Fibroblast of lung (primary cell): Measurements from ENCODE around the gene LAMB3. TPM values are rescaled to one million over a fixed set of nuclear protein-coding genes. Genes with fewer than 3 reads are reported as not detected.

Source experiments
- DNase-seq, 2 donors: peaks; one replicate each; pipeline versions ENCODE4 v3.0.0 to v3.0.0-alpha.2; 2010; ENCODE audit warnings: low read depth in 2 of 2
- H2AFZ ChIP-seq: 2 replicates; pipeline ENCODE4 v1.5.1; 2012; ENCODE audit warnings: low read length, control low read depth, inconsistent platforms
- H3K27ac ChIP-seq: 2 replicates; pipeline ENCODE4 v1.5.1; 2011; ENCODE audit warnings: low read length, control low read depth; ENCODE audit not compliant: insufficient read depth
- H3K27me3 ChIP-seq: 2 replicates; pipeline ENCODE4 v1.5.1; 2011; ENCODE audit warnings: mild to moderate bottlenecking, low read length; ENCODE audit not compliant: control insufficient read depth, insufficient read depth
- H3K36me3 ChIP-seq: 2 replicates; pipeline ENCODE4 v1.5.1; 2011; ENCODE audit warnings: low read length; ENCODE audit not compliant: control insufficient read depth, insufficient read depth
- H3K4me1 ChIP-seq: 2 replicates; pipeline ENCODE4 v1.5.1; 2011; ENCODE audit warnings: low read length; ENCODE audit not compliant: control insufficient read depth, insufficient read depth; ENCODE audit errors: extremely low read depth
- H3K4me2 ChIP-seq: 2 replicates; pipeline ENCODE4 v1.5.1; 2011; ENCODE audit warnings: low read length, control low read depth; ENCODE audit not compliant: insufficient read depth; ENCODE audit errors: extremely low read depth
- H3K4me3 ChIP-seq, 4 experiments: fragments of 200-600 bp in 1 of 4; sonication (generic) in 1 of 4; replicated peaks in 1 of 4; 2 replicates each; pipeline ENCODE4 v1.5.1; 2011 to 2016; ENCODE audit warnings: low read length in 4 of 4, low read depth in 3 of 4, mild to moderate bottlenecking in 3 of 4, control low read depth in 2 of 4, inconsistent platforms in 1 of 4, mixed read lengths in 1 of 4; ENCODE audit not compliant: insufficient read depth in 1 of 4; ENCODE audit errors: control extremely low read depth in 1 of 4
- H3K79me2 ChIP-seq: 2 replicates; pipeline ENCODE4 v1.5.1; 2012; ENCODE audit warnings: mild to moderate bottlenecking, low read length, inconsistent platforms; ENCODE audit not compliant: control insufficient read depth, insufficient read depth
- H3K9ac ChIP-seq: 2 replicates; pipeline ENCODE4 v1.5.1; 2011; ENCODE audit warnings: mild to moderate bottlenecking, low read length, control low read depth; ENCODE audit not compliant: insufficient read depth
- H3K9me3 ChIP-seq: 2 replicates; pipeline ENCODE4 v1.5.1; 2012; ENCODE audit warnings: low read depth, low read length; ENCODE audit not compliant: control insufficient read depth, insufficient read depth
- H4K20me1 ChIP-seq: 2 replicates; pipeline ENCODE4 v1.5.1; 2011; ENCODE audit warnings: low read length; ENCODE audit not compliant: control insufficient read depth, insufficient read depth; ENCODE audit errors: extremely low read depth
- CTCF ChIP-seq, 2 donors: IDR thresholded peaks in 1 of 2; conservative IDR thresholded peaks in 1 of 2; 1 replicate in 1 of 2; 2 replicates in 1 of 2; pipeline ENCODE4 v1.5.1; 2011 to 2012; ENCODE audit warnings: low read length in 2 of 2, control low read depth in 1 of 2, inconsistent platforms in 1 of 2, low read depth in 1 of 2, mild to moderate bottlenecking in 1 of 2
- EZH2 ChIP-seq: IDR thresholded peaks from 2 replicates; pipeline ENCODE4 v1.5.1; 2012; ENCODE audit warnings: low read length, control low read depth, mild to moderate bottlenecking; ENCODE audit errors: missing control alignments
- polyA plus RNA-seq, 2 donors: library from polyadenylated mRNA; depleted of rRNA in 1 of 2; stranded (reverse) in 1 of 2; unstranded in 1 of 2; fragments of >200 nt; gene quantifications; 2 replicates each; pipeline ENCODE4 v1.2.1, GENCODE V29; 2011 to 2012; ENCODE audit warnings: missing spikeins in 1 of 2
- total RNA-seq: library from RNA; depleted of rRNA; stranded (reverse); fragments of >200 nt; gene quantifications from 2 replicates; pipeline ENCODE4 v1.2.1, GENCODE V29; 2014

LAMB3 gene
- total and polyA plus RNA-seq, 2 donors (not counting 1 experiment from before 2014, with no cell fraction given): 4.1 to 23.3 TPM

- TF ChIP-seq EZH2 (no peak), CTCF (conservative IDR thresholded peaks at IDR 0.05 in 1 of 2, IDR thresholded peaks at IDR 0.05 in 1 of 2; ENCODE audit: low read depth in 1 of 2, low read length in 2 of 2) (no peak)
- H3K4me1 ChIP-seq: no peaks in the 10 kb centered on the region
Measured at GRCh38 chr1:209614906-209615305, 37.3 kb downstream of the LAMB3 start.

DNA sequence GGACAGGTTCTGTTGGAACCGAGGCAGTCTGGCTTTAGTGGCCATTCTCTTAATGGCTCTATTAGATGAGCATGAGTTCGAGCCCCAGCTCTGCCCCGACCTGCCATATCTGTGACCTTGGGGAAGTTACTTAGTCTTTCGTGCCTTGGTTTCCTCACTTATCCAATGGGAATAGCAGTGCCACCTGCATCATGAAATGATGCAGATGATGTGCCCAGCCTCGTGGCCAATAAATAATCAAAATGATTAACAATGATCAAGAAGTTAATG is 38.1 kb downstream of the LAMB3 start:
- TF ChIP-seq EZH2 (no peak), CTCF (conservative IDR thresholded peaks at IDR 0.05 in 1 of 2, IDR thresholded peaks at IDR 0.05 in 1 of 2; ENCODE audit: low read depth in 1 of 2, low read length in 2 of 2) (no peak)
- DNase-seq: no peak
- Histone ChIP-seq H3K27me3 (no peaks in the 10 kb centered on the region), H3K36me3 (no peaks in the 10 kb centered on the region), H3K79me2 (no peaks in the 10 kb centered on the region), H3K27ac (no peak overlapping the region), H3K4me1 (no peaks in the 10 kb centered on the region), H2AFZ (no peak overlapping the region), H3K4me2 (no peak overlapping the region), H3K9ac (no peak overlapping the region), H3K9me3 (no peaks in the 10 kb centered on the region), H3K4me3 (no peak overlapping the region), H4K20me1 (no peaks in the 10 kb centered on the region)

More at GRCh38 chr1:209614906-209615305, 37.3 kb downstream of the LAMB3 start:
- Histone ChIP-seq H3K4me3 (no peak overlapping the region), H3K9ac (no peak overlapping the region), H3K27me3 (no peaks in the 10 kb centered on the region), H2AFZ (no peak overlapping the region), H3K79me2 (no peaks in the 10 kb centered on the region), H3K9me3 (no peaks in the 10 kb centered on the region), H3K27ac (no peak overlapping the region), H4K20me1 (no peaks in the 10 kb centered on the region), H3K4me2 (no peak overlapping the region), H3K36me3 (no peaks in the 10 kb centered on the region)
- no peak for DNase-seq

DNA sequence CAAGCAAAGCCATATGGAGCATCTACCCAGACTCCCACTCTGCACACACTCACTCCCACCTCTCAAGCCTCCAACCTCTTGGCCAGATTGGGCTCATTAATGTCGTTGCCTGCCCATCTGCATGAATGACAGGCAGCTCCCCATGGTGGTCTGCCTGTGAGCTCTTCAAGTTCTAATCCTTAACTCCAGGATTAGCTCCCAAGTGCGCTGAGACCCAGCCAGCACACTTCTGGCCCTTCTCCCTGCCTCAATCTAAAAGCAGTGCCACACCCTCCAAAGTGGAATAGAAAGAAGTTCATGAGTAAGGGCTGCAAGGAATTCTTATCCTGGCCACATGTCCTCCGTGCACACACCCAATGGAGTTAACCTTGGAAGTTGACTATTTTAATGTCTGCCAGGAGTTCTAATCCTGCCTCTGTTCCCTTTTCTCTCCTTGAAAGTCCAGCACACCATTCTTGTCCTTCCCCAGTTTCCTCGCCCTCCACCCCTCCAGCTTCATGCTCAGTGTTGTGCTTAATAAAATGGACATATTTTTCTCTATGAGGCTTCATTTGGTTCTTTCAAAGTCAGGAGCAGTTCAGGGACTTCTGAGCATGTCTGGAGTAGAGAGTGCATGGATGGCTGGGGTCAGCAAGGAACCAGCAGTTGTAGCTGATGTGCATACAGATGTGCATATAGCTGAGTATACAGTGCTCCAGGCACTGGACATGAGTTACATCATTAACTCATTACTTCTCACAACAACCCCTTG is 38.6 kb downstream of the LAMB3 start:
- TF ChIP-seq EZH2 (no peak), CTCF (conservative IDR thresholded peaks at IDR 0.05 in 1 of 2, IDR thresholded peaks at IDR 0.05 in 1 of 2; ENCODE audit: low read depth in 1 of 2, low read length in 2 of 2) (no peak)
- no peak overlapping the region for H3K9ac ChIP-seq
- no peaks in the 10 kb centered on the region for H3K9me3 ChIP-seq
- no peak overlapping the region for H3K4me2 ChIP-seq
- DNase-seq: no peak
- H3K36me3 ChIP-seq: no peaks in the 10 kb centered on the region
- no peak overlapping the region for H2AFZ ChIP-seq
- no peaks in the 10 kb centered on the region for H3K4me1 ChIP-seq
- no peaks in the 10 kb centered on the region for H3K27me3 ChIP-seq
- no peaks in the 10 kb centered on the region for H3K79me2 ChIP-seq
- no peak overlapping the region for H3K4me3 ChIP-seq
- H4K20me1 ChIP-seq: no peaks in the 10 kb centered on the region
- H3K27ac ChIP-seq: no peak overlapping the region
